Tibial nerve (tissue), 4 donors: ENCODE measurements around the gene FKBP8. TPM values are rescaled to one million over a fixed set of nuclear protein-coding genes. Genes with fewer than 3 reads are reported as not detected.

Source experiments
- DNase-seq, 2 donors: peaks; one replicate each; pipeline ENCODE4 v3.0.0-alpha.2; 2019; ENCODE audit warnings: low spot score in 2 of 2
- H3K27ac ChIP-seq, 4 donors: fragments of 200-600 bp; sonication (generic) in 3 of 4; one replicate each; pipeline ENCODE4 v1.5.1; 2017 to 2019; ENCODE audit warnings: mild to moderate bottlenecking in 1 of 4
- H3K27me3 ChIP-seq, 2 donors: fragments of 200-600 bp; sonication (generic) in 1 of 2; one replicate each; pipeline versions ENCODE4 v1.5.1 to v1.6.0; 2017 to 2019
- H3K36me3 ChIP-seq, 3 donors: fragments of 200-600 bp; sonication (generic); one replicate each; pipeline ENCODE4 v1.5.1; 2018 to 2019
- H3K4me1 ChIP-seq, 4 donors: fragments of 200-600 bp; sonication (generic) in 3 of 4; one replicate each; pipeline ENCODE4 v1.5.1; 2017 to 2019
- H3K4me3 ChIP-seq, 4 donors: fragments of 200-600 bp; sonication (generic) in 3 of 4; one replicate each; pipeline ENCODE4 v1.5.1; 2017 to 2019; ENCODE audit warnings: mild to moderate bottlenecking in 1 of 4, moderate library complexity in 1 of 4
- H3K9me3 ChIP-seq, 4 donors: fragments of 200-600 bp; sonication (generic) in 3 of 4; one replicate each; pipeline ENCODE4 v1.5.1; 2017 to 2019
- EP300 ChIP-seq, 2 donors: sonication (generic); formaldehyde crosslinking; IDR thresholded peaks; one replicate each; pipeline ENCODE4 v1.6.1; 2017; ENCODE audit warnings: antibody characterized with exemption in 2 of 2, mild to moderate bottlenecking in 1 of 2
- POLR2A ChIP-seq, 2 donors: fragments of 450-650 bp; IDR thresholded peaks; one replicate each; pipeline ENCODE4 v1.6.1; 2017; ENCODE audit warnings: antibody characterized with exemption in 2 of 2, mild to moderate bottlenecking in 2 of 2, moderate library complexity in 2 of 2
- WGBS, 2 donors: methylation state at CpG; one replicate each; pipeline ENCODE4 v1.1.5; 2018; 5-methylcytosine and 5-hydroxymethylcytosine counted together
- total RNA-seq, 4 donors: library from RNA; depleted of rRNA; stranded (reverse); fragments of >200 nt; gene quantifications; one replicate each; pipeline ENCODE4 v1.1.0, GENCODE V29; 2016
- TF ChIP-seq, protein P1 (sequence below), 5 experiments: fragments of 200-600 bp in 3 of 5; fragments of 450-650 bp in 2 of 5; sonication (generic) in 3 of 5; IDR thresholded peaks; one replicate each; pipeline ENCODE4 v1.5.1; 2016 to 2019; ENCODE audit warnings: antibody characterized with exemption in 5 of 5, mild to moderate bottlenecking in 3 of 5, moderate library complexity in 2 of 5

Gene FKBP8
- total RNA-seq, 4 donors from 2014 or later: 391 to 451 (median 434) TPM

DNA sequence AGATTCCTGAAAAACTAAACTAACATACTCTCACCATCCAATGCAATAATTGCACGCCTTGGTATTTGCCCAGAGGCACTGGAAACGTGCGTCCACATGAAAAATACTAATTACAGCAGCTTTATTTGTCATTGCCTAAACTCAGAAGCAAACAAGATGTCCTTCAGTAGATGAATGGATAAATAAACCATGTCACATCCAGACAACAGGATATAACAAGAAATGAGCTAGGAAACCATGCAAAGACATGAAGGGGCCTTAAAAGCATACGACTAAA is 46.5 kb downstream of the FKBP8 start:
- no peak overlapping the region for H3K27ac ChIP-seq
- H3K4me1 ChIP-seq: peaks cover 0 to 92% (median 66%) of the 10 kb centered on the region in 4 donors
- no peak for TF ChIP-seq POLR2A (IDR thresholded peaks at IDR 0.05)
- TF ChIP-seq, protein P1, sequence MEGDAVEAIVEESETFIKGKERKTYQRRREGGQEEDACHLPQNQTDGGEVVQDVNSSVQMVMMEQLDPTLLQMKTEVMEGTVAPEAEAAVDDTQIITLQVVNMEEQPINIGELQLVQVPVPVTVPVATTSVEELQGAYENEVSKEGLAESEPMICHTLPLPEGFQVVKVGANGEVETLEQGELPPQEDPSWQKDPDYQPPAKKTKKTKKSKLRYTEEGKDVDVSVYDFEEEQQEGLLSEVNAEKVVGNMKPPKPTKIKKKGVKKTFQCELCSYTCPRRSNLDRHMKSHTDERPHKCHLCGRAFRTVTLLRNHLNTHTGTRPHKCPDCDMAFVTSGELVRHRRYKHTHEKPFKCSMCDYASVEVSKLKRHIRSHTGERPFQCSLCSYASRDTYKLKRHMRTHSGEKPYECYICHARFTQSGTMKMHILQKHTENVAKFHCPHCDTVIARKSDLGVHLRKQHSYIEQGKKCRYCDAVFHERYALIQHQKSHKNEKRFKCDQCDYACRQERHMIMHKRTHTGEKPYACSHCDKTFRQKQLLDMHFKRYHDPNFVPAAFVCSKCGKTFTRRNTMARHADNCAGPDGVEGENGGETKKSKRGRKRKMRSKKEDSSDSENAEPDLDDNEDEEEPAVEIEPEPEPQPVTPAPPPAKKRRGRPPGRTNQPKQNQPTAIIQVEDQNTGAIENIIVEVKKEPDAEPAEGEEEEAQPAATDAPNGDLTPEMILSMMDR (IDR thresholded peaks at IDR 0.05): no peak
- TF ChIP-seq EP300 (IDR thresholded peaks at IDR 0.05): no peak
- 79 to 81% methylated on average over 4 of the region's 4 CpGs for WGBS, 2 donors
- H3K27me3 ChIP-seq: no peaks in the 10 kb centered on the region
- no peaks in the 10 kb centered on the region for H3K9me3 ChIP-seq
- DNase-seq: no peak
- no peak overlapping the region for H3K4me3 ChIP-seq
- no peaks in the 10 kb centered on the region for H3K36me3 ChIP-seq

GRCh38 chr19:18496167-18496979 is 47.0 kb downstream of the FKBP8 start:
- 61 to 75% methylated on average over 11 of the region's 11 CpGs for WGBS, 2 donors
- H3K9me3 ChIP-seq: no peaks in the 10 kb centered on the region
- H3K27ac ChIP-seq: peak overlapping the region in 1 of 4 donors; percentile 40
- H3K36me3 ChIP-seq: no peaks in the 10 kb centered on the region
- H3K27me3 ChIP-seq: no peaks in the 10 kb centered on the region
- no peak overlapping the region for H3K4me3 ChIP-seq
- H3K4me1 ChIP-seq: peaks cover 0 to 86% (median 61%) of the 10 kb centered on the region in 4 donors
- DNase-seq: no peak
- TF ChIP-seq EP300 (IDR thresholded peaks at IDR 0.05) (no peak), POLR2A (IDR thresholded peaks at IDR 0.05) (no peak)
- TF ChIP-seq, protein P1 (IDR thresholded peaks at IDR 0.05): no peak

DNA sequence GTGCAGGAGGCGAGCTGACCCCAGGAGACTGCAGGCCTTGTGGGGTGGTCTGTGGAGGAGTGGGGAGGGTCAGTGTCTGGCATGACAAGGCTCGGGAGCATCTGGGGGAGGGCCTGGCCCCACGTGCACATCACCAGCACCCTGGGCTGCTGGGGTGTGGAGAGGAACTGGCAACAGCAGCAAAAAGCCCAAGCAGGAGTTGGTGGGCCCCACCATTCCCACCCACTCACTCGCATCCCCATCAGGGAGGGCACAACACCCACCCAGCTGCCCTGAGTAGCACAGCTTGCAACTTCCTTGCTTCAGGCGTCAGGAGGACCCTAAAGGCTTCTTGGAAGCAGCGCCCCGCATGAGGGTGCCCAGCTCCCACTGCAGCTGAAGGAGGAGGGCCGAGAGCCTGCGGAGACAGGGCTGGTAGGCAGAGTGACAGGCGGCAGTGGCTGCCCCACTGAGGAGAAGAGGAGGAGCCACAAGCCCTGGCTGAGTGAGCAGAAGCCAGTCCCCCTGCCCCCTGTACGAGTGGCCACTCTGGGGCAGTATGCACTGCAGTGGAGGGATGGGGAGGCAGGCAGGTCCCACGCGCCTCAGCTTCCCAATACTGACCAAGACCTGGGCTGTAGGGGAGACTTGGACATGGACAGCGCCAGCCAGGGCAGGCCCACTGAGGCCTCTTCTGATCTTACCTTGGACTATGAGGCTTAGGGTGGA is 48.0 kb downstream of the FKBP8 start:
- WGBS, 2 donors: 64 to 66% methylated on average over 10 to 11 of the region's 14 CpGs
- H3K4me3 ChIP-seq: no peak overlapping the region
- H3K9me3 ChIP-seq: no peaks in the 10 kb centered on the region
- no peaks in the 10 kb centered on the region for H3K36me3 ChIP-seq
- H3K27me3 ChIP-seq: no peaks in the 10 kb centered on the region
- peaks cover 0 to 76% (median 51%) of the 10 kb centered on the region in 4 donors for H3K4me1 ChIP-seq
- DNase-seq: no peak
- H3K27ac ChIP-seq: peak overlapping the region in 1 of 4 donors; percentile 58
- TF ChIP-seq EP300 (IDR thresholded peaks at IDR 0.05) (no peak), POLR2A (IDR thresholded peaks at IDR 0.05) (no peak)
- TF ChIP-seq, protein P1 (IDR thresholded peaks at IDR 0.05): no peak

DNA sequence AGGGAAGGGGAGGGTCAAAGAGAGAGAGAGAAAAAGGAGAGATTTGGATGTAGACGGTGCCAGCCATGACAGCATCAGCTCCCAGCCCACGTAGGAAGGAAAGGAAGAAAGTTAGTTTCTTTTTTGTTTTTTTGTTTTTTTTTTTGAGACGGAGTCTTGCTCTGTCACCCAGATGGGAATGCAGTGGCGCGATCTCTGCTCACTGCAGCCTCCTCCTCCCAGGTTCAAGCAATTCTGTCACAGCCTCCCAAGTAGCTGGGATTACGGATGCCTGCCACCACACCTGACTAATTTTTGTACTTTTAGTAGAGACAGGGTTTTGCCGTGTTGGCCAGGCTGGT is 49.1 kb downstream of the FKBP8 start:
- Histone ChIP-seq H3K4me3 (no peak overlapping the region), H3K27ac (peak overlapping the region in 3 of 4 donors; percentile 21 to 58 (median 42)), H3K27me3 (no peaks in the 10 kb centered on the region), H3K9me3 (no peaks in the 10 kb centered on the region), H3K4me1 (peaks cover 0 to 76% (median 44%) of the 10 kb centered on the region in 4 donors), H3K36me3 (no peaks in the 10 kb centered on the region)
- no peak for TF ChIP-seq EP300 (IDR thresholded peaks at IDR 0.05)
- TF ChIP-seq POLR2A (IDR thresholded peaks at IDR 0.05): no peak
- DNase-seq: no peak
- 40 to 49% methylated on average over 7 of the region's 7 CpGs for WGBS, 2 donors

DNA sequence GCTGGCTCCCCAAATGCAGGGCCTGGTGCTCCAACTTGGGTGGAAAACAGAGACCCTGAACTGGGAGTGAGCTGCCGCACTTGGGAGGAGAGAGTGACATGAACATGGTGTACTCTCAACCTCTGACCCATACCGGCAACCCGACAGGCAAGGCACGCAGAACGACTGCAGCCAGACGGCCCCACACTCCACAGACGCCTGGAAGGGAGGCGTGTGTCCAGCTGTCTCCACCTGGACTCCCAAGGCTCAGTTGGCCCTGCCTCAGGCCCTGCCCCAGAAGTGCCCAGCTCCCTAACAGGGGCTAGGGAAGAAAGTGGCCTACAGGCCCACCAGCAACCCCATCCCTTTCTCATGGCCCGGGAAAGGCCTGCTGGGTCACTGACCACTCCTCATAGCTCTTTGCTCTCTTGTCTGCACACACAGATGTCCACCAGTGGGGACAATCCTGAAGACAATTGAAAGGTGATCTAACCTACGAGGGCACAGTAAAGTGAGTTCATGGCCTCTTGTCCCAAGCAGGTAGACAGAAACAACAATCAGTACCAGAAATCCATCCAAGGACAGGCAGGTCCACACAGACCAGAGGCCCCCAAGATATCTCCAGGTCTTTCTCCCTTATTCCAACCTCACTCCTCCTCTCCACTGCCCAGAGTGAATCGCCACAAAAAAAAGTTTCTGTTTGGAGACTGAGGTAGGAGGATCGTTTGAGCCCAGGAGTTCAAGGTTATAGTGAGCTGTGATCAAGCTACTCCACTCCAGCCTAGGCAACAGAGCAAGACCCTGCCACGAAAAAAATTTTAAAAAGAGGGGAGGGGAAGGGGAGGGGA is 49.7 kb downstream of the FKBP8 start:
- TF ChIP-seq, protein P1 (IDR thresholded peaks at IDR 0.05): no peak
- TF ChIP-seq EP300 (IDR thresholded peaks at IDR 0.05): no peak
- no peak for TF ChIP-seq POLR2A (IDR thresholded peaks at IDR 0.05)
- WGBS, 2 donors: 62 to 72% methylated on average over 5 to 12 of the region's 13 CpGs

More for the DNA sequence above, 49.7 kb downstream of the FKBP8 start:
- H3K27me3 ChIP-seq: no peaks in the 10 kb centered on the region
- H3K4me3 ChIP-seq: no peak overlapping the region
- DNase-seq: no peak
- H3K9me3 ChIP-seq: no peaks in the 10 kb centered on the region
- peak overlapping the region in 3 of 4 donors; percentile 21 to 58 (median 42) for H3K27ac ChIP-seq
- peaks cover 0 to 76% (median 45%) of the 10 kb centered on the region in 4 donors for H3K4me1 ChIP-seq
- H3K36me3 ChIP-seq: no peaks in the 10 kb centered on the region
